ENCODE data around the gene CHST12.

DNA sequence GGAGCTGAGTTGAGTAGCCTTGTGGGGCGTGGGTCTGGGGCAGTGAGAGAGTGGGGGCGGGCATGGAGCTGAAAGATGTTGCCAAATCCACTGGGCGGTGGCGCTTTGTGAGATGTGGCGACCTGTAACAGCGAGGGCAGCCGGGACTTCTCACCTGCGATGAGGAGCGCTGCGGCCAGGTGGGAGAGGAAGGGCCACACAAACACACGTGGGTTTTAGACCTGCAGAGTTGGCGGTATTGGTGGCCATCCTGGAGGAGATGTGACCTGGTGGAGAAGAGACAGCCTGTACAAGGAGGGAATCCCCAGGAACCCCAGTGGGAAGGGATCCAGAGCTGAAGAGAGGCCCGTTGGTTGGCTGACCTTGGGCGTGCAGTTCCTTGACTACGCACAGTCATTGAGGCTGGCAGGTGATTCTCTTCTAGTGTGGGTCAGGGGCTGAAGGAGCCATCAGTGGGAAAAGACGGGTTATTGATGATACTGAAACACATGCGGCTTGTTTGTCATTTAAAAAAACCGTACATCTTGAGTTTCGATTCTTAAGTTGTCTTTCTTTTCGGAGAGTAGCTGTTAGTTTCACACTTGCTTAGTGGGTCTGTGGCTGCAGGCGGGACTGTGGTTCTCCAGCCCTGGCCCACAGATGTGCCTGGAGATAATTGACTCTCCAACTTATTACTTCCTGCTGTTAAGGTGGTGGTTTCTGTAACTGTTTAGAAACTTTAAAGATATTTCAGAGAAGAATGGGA lies 2.4 kb downstream of the CHST12 start:
- TF ChIP-seq CTCF (IDR thresholded peaks at IDR 0.05), result no peak
- TF ChIP-seq POLR2A (IDR thresholded peaks at IDR 0.05), result no peak
- TF ChIP-seq POLR2AphosphoS5 (IDR thresholded peaks at IDR 0.05), result no peak
